HG03135 (cell line): ENCODE measurements around the gene ECEL1.
"Not testable (repeated sequence)": the region's sequence is repeated elsewhere in the genome, so short reads cannot be mapped to it uniquely, and the experiment has no call there.

Source experiments
- ATAC-seq: cut with Tn5 transposase; IDR thresholded peaks from one replicate; pipeline ENCODE4 v1.9.1; 2021; ENCODE audit warnings: mild to moderate bottlenecking, moderate library complexity; ENCODE audit not compliant: unreplicated experiment

Gene ECEL1

GRCh38 chr2:232487385-232488096 is at the start of gene ECEL1:
Gene ECEL1, minus strand, starts transcription at chr2:232487834. Its CDS starts 1,181 bp downstream, at chr2:232486653.
- ATAC-seq = no peak

GRCh38 chr2:232537079-232537478 is 49.4 kb upstream of the ECEL1 start:
- no peak for ATAC-seq

- ATAC-seq = no peak
These were observed 48.3 kb upstream of the ECEL1 start for GRCh38 chr2:232535761-232536530.

GRCh38 chr2:232534940-232535651 is 47.5 kb upstream of the ECEL1 start:
- no peak for ATAC-seq

- no peak for ATAC-seq
These were observed 46.5 kb upstream of the ECEL1 start for GRCh38 chr2:232533944-232534710.

GRCh38 chr2:232532821-232533220 is 45.2 kb upstream of the ECEL1 start:
- not testable (repeated sequence) for ATAC-seq

GRCh38 chr2:232532419-232532818 is 44.8 kb upstream of the ECEL1 start:
- no peak for ATAC-seq

GRCh38 chr2:232530626-232531260 is 43.1 kb upstream of the ECEL1 start:
- no peak for ATAC-seq

- ATAC-seq = no peak
These were observed 42.3 kb upstream of the ECEL1 start for GRCh38 chr2:232529806-232530547.

- no peak for ATAC-seq
These were observed 41.3 kb upstream of the ECEL1 start for GRCh38 chr2:232528746-232529460.

GRCh38 chr2:232527905-232528470 is 40.4 kb upstream of the ECEL1 start:
- no peak for ATAC-seq

- ATAC-seq = no peak
These were observed 38.8 kb upstream of the ECEL1 start for GRCh38 chr2:232526372-232526941.

GRCh38 chr2:232525791-232526371 is 38.2 kb upstream of the ECEL1 start, which contains the start of gene CHRND:
Gene CHRND, plus strand, starts transcription at chr2:232526160. Its CDS starts 56 bp downstream, at chr2:232526216.
- ATAC-seq = no peak

GRCh38 chr2:232525199-232525598 is 37.6 kb upstream of the ECEL1 start:
- ATAC-seq = no peak

- no peak for ATAC-seq
These were observed 37.1 kb upstream of the ECEL1 start for GRCh38 chr2:232524771-232525170.

- no peak for ATAC-seq
These were observed 36.3 kb upstream of the ECEL1 start for GRCh38 chr2:232523682-232524597.

- no peak for ATAC-seq
These were observed 35.7 kb upstream of the ECEL1 start for GRCh38 chr2:232523402-232523681.
